Suprapubic skin (tissue), 4 donors: ENCODE data around the gene KDELR3. TPM values are rescaled to one million over a fixed set of nuclear protein-coding genes. Genes with fewer than 3 reads are reported as not detected.

ENCODE experiments used
- DNase-seq, 2 donors: peaks; one replicate each; pipeline ENCODE4 v3.0.0-alpha.2; 2019; ENCODE audit warnings: low spot score in 2 of 2
- H3K27ac ChIP-seq: fragments of 200-600 bp; sonication (generic); one replicate; pipeline ENCODE4 v1.5.1; 2019
- H3K27me3 ChIP-seq: fragments of 200-600 bp; sonication (generic); one replicate; pipeline ENCODE4 v1.5.1; 2019
- H3K36me3 ChIP-seq: fragments of 200-600 bp; sonication (generic); one replicate; pipeline ENCODE4 v1.5.1; 2019
- H3K4me1 ChIP-seq: fragments of 200-600 bp; sonication (generic); one replicate; pipeline ENCODE4 v1.5.1; 2019
- H3K4me3 ChIP-seq: fragments of 200-600 bp; sonication (generic); one replicate; pipeline ENCODE4 v1.5.1; 2019; ENCODE audit warnings: mild to moderate bottlenecking
- H3K9me3 ChIP-seq: fragments of 200-600 bp; sonication (generic); one replicate; pipeline ENCODE4 v1.5.1; 2019
- CTCF ChIP-seq, 2 donors: fragments of 200-600 bp in 1 of 2; fragments of 450-650 bp in 1 of 2; sonication (generic) in 1 of 2; IDR thresholded peaks; one replicate each; pipeline ENCODE4 v1.5.1; 2016 to 2019; ENCODE audit warnings: antibody characterized with exemption in 2 of 2, mild to moderate bottlenecking in 1 of 2, moderate library complexity in 1 of 2
- EP300 ChIP-seq: sonication (generic); formaldehyde crosslinking; IDR thresholded peaks from one replicate; pipeline ENCODE4 v1.6.1; 2017; ENCODE audit warnings: antibody characterized with exemption
- POLR2A ChIP-seq, 2 donors: fragments of 450-650 bp; IDR thresholded peaks; one replicate each; pipeline ENCODE4 v1.6.1; 2017; ENCODE audit warnings: antibody characterized with exemption in 2 of 2, mild to moderate bottlenecking in 2 of 2, moderate library complexity in 2 of 2
- POLR2AphosphoS5 ChIP-seq, 3 donors: sonication (generic); formaldehyde crosslinking; IDR thresholded peaks; one replicate each; pipeline ENCODE4 v1.6.1; 2017; ENCODE audit warnings: antibody characterized with exemption in 3 of 3
- WGBS: methylation state at CpG from one replicate; pipeline ENCODE4 v1.1.5; 2018; 5-methylcytosine and 5-hydroxymethylcytosine counted together
- total RNA-seq, 4 donors: library from RNA; depleted of rRNA; stranded (reverse); fragments of >200 nt; gene quantifications; one replicate each; pipeline ENCODE4 v1.1.0, GENCODE V29; 2016

The KDELR3 gene
- total RNA-seq, 4 donors from 2014 or later: 2.8 to 6.7 (median 3.9) TPM

- Histone ChIP-seq H3K4me3 (no peak overlapping the region), H3K4me1 (peaks cover 18% of the 10 kb centered on the region), H3K9me3 (no peaks in the 10 kb centered on the region), H3K27ac (no peak overlapping the region), H3K27me3 (no peaks in the 10 kb centered on the region), H3K36me3 (peaks cover 100% of the 10 kb centered on the region)
- DNase-seq: no peak
- 80% methylated on average over 6 of the region's 6 CpGs for WGBS
- TF ChIP-seq EP300: no peak
- TF ChIP-seq CTCF (IDR thresholded peaks at IDR 0.05): no peak
- TF ChIP-seq POLR2A (IDR thresholded peaks at IDR 0.05): no peak
- no peak for TF ChIP-seq POLR2AphosphoS5 (IDR thresholded peaks at IDR 0.05)
Measured at GRCh38 chr22:38487946-38488345, 20.1 kb downstream of the KDELR3 start.

GRCh38 chr22:38489142-38489541 is 21.2 kb downstream of the KDELR3 start:
- TF ChIP-seq EP300 (no peak), POLR2AphosphoS5 (IDR thresholded peaks at IDR 0.05) (no peak), CTCF (IDR thresholded peaks at IDR 0.05) (no peak), POLR2A (IDR thresholded peaks at IDR 0.05) (no peak)
- H3K36me3 ChIP-seq: peaks cover 100% of the 10 kb centered on the region
- no peak overlapping the region for H3K27ac ChIP-seq
- H3K9me3 ChIP-seq: no peaks in the 10 kb centered on the region
- 94% methylated on average over 17 of the region's 17 CpGs for WGBS
- no peak for DNase-seq
- H3K27me3 ChIP-seq: no peaks in the 10 kb centered on the region
- H3K4me1 ChIP-seq: peaks cover 18% of the 10 kb centered on the region
- H3K4me3 ChIP-seq: no peak overlapping the region

- Histone ChIP-seq H3K27ac (no peak overlapping the region), H3K36me3 (peaks cover 100% of the 10 kb centered on the region), H3K4me1 (peaks cover 18% of the 10 kb centered on the region), H3K27me3 (no peaks in the 10 kb centered on the region), H3K4me3 (no peak overlapping the region), H3K9me3 (no peaks in the 10 kb centered on the region)
- no peak for DNase-seq
- TF ChIP-seq POLR2A (IDR thresholded peaks at IDR 0.05) (no peak), CTCF (IDR thresholded peaks at IDR 0.05) (no peak), POLR2AphosphoS5 (IDR thresholded peaks at IDR 0.05) (no peak), EP300 (no peak)
- 76% methylated on average over 7 of the region's 7 CpGs for WGBS
Measured at GRCh38 chr22:38489561-38490145, 21.8 kb downstream of the KDELR3 start.

GRCh38 chr22:38490475-38490874 is 22.6 kb downstream of the KDELR3 start:
- 68% methylated on average over 2 of the region's 2 CpGs for WGBS
- H3K4me3 ChIP-seq: no peak overlapping the region
- H3K27me3 ChIP-seq: no peaks in the 10 kb centered on the region
- H3K9me3 ChIP-seq: no peaks in the 10 kb centered on the region
- peak overlapping the region; percentile 16 for H3K27ac ChIP-seq
- H3K4me1 ChIP-seq: peaks cover 18% of the 10 kb centered on the region
- DNase-seq: no peak
- no peak for TF ChIP-seq POLR2A (IDR thresholded peaks at IDR 0.05)
- TF ChIP-seq POLR2AphosphoS5 (IDR thresholded peaks at IDR 0.05): no peak
- TF ChIP-seq EP300: no peak
- TF ChIP-seq CTCF (IDR thresholded peaks at IDR 0.05): no peak
- H3K36me3 ChIP-seq: peaks cover 100% of the 10 kb centered on the region

- no peak for DNase-seq
- Histone ChIP-seq H3K4me1 (peaks cover 18% of the 10 kb centered on the region), H3K27me3 (no peaks in the 10 kb centered on the region), H3K4me3 (no peak overlapping the region), H3K9me3 (no peaks in the 10 kb centered on the region), H3K36me3 (peaks cover 100% of the 10 kb centered on the region), H3K27ac (peak overlapping the region; percentile 16)
- WGBS: 65% methylated on average over 1 of the region's 1 CpG
- TF ChIP-seq POLR2A (IDR thresholded peaks at IDR 0.05): no peak
- no peak for TF ChIP-seq CTCF (IDR thresholded peaks at IDR 0.05)
- no peak for TF ChIP-seq EP300
Measured at GRCh38 chr22:38490915-38491314, 23.0 kb downstream of the KDELR3 start.
